GM06990 (cell line): ENCODE results near the gene MYO6.

Experiments
- DNase-seq: peaks from one replicate; pipeline ENCODE4 v3.0.0-alpha.2; 2011; ENCODE audit not compliant: insufficient read length; ENCODE audit errors: extremely low read depth
- H3K27me3 ChIP-seq: replicated peaks from 2 replicates; pipeline ENCODE4 v1.6.0; 2011; ENCODE audit warnings: low read length; ENCODE audit not compliant: control insufficient read depth, insufficient read depth
- H3K36me3 ChIP-seq: 2 replicates; pipeline ENCODE4 v1.5.1; 2011; ENCODE audit warnings: low read length; ENCODE audit not compliant: control insufficient read depth, insufficient read depth
- H3K4me3 ChIP-seq: replicated peaks from 2 replicates; pipeline ENCODE4 v1.5.1; 2011; ENCODE audit warnings: low read depth, mild to moderate bottlenecking, control low read depth, low read length
- CTCF ChIP-seq: IDR thresholded peaks from 2 replicates; pipeline ENCODE4 v1.5.1; 2011; ENCODE audit warnings: low read length, control low read depth, mild to moderate bottlenecking, inconsistent platforms; ENCODE audit not compliant: insufficient read depth, poor library complexity, severe bottlenecking

The MYO6 gene

GRCh38 chr6:75775219-75775618 lies 26.2 kb downstream of the MYO6 start:
- Histone ChIP-seq H3K4me3 (no peak overlapping the region), H3K27me3 (no peaks in the 10 kb centered on the region), H3K36me3 (no peaks in the 10 kb centered on the region)
- TF ChIP-seq CTCF = no peak
- DNase-seq = no peak

DNA sequence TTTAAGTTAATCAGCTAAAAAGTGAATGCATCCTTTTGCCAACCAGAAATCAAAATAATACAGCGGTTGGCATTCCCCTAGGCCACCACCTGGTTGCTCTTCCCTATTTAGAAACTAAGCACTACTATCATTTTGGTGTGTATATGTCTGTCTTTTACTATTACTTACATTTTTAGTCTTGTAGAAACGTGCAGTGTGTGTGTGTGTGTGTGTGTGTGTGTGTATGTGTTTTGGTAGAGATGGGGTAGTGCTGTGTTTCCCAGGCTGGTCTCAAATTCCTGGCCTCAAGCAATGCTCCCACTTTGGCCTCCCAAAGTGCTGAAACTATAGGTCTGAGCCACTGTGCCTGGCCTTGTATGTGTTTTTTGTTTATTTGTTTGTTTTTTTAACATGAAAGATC lies 27.4 kb downstream of the MYO6 start:
- no peak for DNase-seq
- Histone ChIP-seq H3K27me3 (no peaks in the 10 kb centered on the region), H3K36me3 (no peaks in the 10 kb centered on the region), H3K4me3 (no peak overlapping the region)
- TF ChIP-seq CTCF = no peak

DNA sequence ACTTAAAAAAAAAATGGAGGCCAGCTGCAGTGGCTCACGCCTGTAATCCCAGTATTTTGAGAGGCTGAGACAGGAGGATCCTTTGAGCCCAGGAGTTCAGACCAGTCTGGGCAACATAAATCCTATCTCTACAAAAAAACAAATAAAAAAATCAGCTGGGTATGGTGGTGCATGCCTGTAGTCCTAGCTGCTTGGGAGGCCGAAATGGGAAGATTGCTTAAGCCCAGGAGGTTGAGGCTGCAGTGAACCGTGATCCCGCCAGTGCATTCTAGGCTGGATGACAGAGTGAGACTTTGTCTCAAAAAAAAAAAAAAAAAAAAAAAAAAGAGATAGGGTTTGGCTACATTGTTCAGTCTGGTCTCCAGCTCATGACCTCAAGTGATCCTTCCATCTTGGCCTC lies 29.7 kb downstream of the MYO6 start:
- H3K4me3 ChIP-seq = no peak overlapping the region
- no peak for TF ChIP-seq CTCF
- no peaks in the 10 kb centered on the region for H3K36me3 ChIP-seq
- H3K27me3 ChIP-seq = no peaks in the 10 kb centered on the region
- DNase-seq = no peak

GRCh38 chr6:75786152-75786551 lies 37.1 kb downstream of the MYO6 start:
- no peak for DNase-seq
- no peak for TF ChIP-seq CTCF
- no peaks in the 10 kb centered on the region for H3K27me3 ChIP-seq
- no peaks in the 10 kb centered on the region for H3K36me3 ChIP-seq
- no peak overlapping the region for H3K4me3 ChIP-seq

DNA sequence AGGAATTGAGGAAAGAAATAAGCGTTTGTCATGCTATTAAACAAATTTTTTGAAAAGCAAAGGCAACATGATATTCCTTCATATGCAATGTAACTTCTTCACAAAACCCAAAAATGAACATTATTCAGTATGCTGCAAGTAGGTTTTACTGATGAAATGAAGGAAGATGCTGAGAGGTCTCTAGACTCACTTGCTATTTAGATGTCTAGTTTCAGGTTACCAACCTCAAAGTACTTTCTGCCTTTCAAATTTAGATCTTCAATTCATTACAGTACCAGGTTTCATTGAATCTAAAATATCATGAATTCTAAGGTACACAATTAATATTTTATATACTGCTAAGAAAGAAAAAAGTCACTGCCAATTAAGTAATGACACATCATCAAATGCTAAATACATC lies 39.9 kb downstream of the MYO6 start:
- Histone ChIP-seq H3K4me3 (no peak overlapping the region), H3K36me3 (no peaks in the 10 kb centered on the region), H3K27me3 (no peaks in the 10 kb centered on the region)
- no peak for DNase-seq
- no peak for TF ChIP-seq CTCF

- no peak for TF ChIP-seq CTCF
- no peak for DNase-seq
- no peak overlapping the region for H3K4me3 ChIP-seq
- no peaks in the 10 kb centered on the region for H3K36me3 ChIP-seq
- H3K27me3 ChIP-seq = no peaks in the 10 kb centered on the region
These were observed 42.8 kb downstream of the MYO6 start for GRCh38 chr6:75791881-75792280.
